ENCODE results near the gene NKAPD1. TPM values are rescaled to one million over a fixed set of nuclear protein-coding genes. Genes with fewer than 3 reads are reported as not detected.

NKAPD1 gene
- total and polyA plus RNA-seq, 2 donors (not counting 1 experiment from before 2014, with no cell fraction given), result 4.5 to 22.8 TPM

DNA sequence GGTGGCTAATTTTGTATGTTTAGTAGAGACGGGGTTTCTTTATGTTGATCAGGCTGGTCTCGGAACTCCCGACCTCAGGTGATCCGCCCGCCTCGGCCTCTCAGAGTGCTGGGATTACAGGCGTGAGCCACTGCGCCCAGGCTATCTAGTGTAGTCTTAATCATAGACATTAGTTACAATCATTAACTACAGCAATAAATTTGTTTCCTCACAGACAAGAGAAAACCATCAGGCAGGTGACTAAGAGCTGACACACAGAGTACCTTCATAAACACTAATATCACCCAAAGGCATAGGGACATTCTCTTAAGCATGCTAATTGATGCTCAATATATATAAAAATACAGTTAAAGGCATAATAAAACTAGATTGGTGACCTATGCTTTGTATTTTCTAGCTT is 32.0 kb downstream of the NKAPD1 start:
- Histone ChIP-seq H3K27me3 (replicated peaks in 1 of 4; ENCODE audit: control extremely low read depth in 1 of 4, control insufficient read depth in 3 of 4, insufficient read depth in 4 of 4, low read length in 3 of 4) (no peaks in the 10 kb centered on the region), H3K36me3 (replicated peaks in 1 of 2; ENCODE audit: control extremely low read depth in 1 of 2, control insufficient read depth in 1 of 2, extremely low read depth in 1 of 2, insufficient read depth in 2 of 2, low read length in 1 of 2) (peaks cover 0 to 2% of the 10 kb centered on the region in 2 experiments), H4K20me1 (ENCODE audit: control insufficient read depth, insufficient read depth, low read length, poor library complexity, severe bottlenecking) (no peaks in the 10 kb centered on the region), H3K9ac (ENCODE audit: low read length) (no peak overlapping the region), H3K9me3 (ENCODE audit: control extremely low read depth in 1 of 3, control insufficient read depth in 2 of 3, insufficient read depth in 1 of 3, low read length in 2 of 3) (no peaks in the 10 kb centered on the region), H3K4me2 (replicated peaks; ENCODE audit: low read depth, low read length, poor library complexity, severe bottlenecking) (no peak overlapping the region), H2AFZ (ENCODE audit: insufficient read depth, low read depth, low read length, poor library complexity, severe bottlenecking) (no peak overlapping the region), H3K79me2 (ENCODE audit: control insufficient read depth, insufficient read depth, low read length) (no peaks in the 10 kb centered on the region), H3K4me3 (ENCODE audit: control extremely low read depth in 1 of 5, extremely low read depth in 1 of 5, insufficient read depth in 1 of 5, low read depth in 2 of 5, low read length in 4 of 5) (no peak overlapping the region), H3K27ac (ENCODE audit: low read length in 2 of 2) (no peak overlapping the region), H3K4me1 (ENCODE audit: control insufficient read depth in 2 of 2, insufficient read depth in 2 of 2, low read length in 2 of 2) (no peaks in the 10 kb centered on the region)
- Mint-ChIP-seq H3K4me3 (no peak overlapping the region), H3K4me1 (no peaks in the 10 kb centered on the region), H3K9me3 (ENCODE audit: insufficient read depth) (no peaks in the 10 kb centered on the region), H3K27me3 (no peaks in the 10 kb centered on the region), H3K27ac (no peak overlapping the region)
- CTCF ChIA-PET, result interaction anchor here (0.5 to 1.2 kb wide), 2 partner anchors 174 to 1691 kb away, joined by 3 to 4 read pairs; no protein-coding TSS in a partner anchor
- WGBS (ENCODE audit: insufficient coverage), result 90% methylated on average over 2 of the region's 8 CpGs
- no peak for DNase-seq
- intact Hi-C loops (cut with micrococcal nuclease), result no loop called here
- POLR2A ChIA-PET, result no interaction called here
- TF ChIP-seq, protein P1, sequence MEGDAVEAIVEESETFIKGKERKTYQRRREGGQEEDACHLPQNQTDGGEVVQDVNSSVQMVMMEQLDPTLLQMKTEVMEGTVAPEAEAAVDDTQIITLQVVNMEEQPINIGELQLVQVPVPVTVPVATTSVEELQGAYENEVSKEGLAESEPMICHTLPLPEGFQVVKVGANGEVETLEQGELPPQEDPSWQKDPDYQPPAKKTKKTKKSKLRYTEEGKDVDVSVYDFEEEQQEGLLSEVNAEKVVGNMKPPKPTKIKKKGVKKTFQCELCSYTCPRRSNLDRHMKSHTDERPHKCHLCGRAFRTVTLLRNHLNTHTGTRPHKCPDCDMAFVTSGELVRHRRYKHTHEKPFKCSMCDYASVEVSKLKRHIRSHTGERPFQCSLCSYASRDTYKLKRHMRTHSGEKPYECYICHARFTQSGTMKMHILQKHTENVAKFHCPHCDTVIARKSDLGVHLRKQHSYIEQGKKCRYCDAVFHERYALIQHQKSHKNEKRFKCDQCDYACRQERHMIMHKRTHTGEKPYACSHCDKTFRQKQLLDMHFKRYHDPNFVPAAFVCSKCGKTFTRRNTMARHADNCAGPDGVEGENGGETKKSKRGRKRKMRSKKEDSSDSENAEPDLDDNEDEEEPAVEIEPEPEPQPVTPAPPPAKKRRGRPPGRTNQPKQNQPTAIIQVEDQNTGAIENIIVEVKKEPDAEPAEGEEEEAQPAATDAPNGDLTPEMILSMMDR (IDR thresholded peaks at IDR 0.05), result no peak
- TF ChIP-seq EZH2 (IDR thresholded peaks at IDR 0.05; ENCODE audit: borderline replicate concordance, insufficient read depth, low read depth, low read length, poor library complexity, severe bottlenecking), result no peak
- no peak for ATAC-seq (ENCODE audit: low read depth)

DNA sequence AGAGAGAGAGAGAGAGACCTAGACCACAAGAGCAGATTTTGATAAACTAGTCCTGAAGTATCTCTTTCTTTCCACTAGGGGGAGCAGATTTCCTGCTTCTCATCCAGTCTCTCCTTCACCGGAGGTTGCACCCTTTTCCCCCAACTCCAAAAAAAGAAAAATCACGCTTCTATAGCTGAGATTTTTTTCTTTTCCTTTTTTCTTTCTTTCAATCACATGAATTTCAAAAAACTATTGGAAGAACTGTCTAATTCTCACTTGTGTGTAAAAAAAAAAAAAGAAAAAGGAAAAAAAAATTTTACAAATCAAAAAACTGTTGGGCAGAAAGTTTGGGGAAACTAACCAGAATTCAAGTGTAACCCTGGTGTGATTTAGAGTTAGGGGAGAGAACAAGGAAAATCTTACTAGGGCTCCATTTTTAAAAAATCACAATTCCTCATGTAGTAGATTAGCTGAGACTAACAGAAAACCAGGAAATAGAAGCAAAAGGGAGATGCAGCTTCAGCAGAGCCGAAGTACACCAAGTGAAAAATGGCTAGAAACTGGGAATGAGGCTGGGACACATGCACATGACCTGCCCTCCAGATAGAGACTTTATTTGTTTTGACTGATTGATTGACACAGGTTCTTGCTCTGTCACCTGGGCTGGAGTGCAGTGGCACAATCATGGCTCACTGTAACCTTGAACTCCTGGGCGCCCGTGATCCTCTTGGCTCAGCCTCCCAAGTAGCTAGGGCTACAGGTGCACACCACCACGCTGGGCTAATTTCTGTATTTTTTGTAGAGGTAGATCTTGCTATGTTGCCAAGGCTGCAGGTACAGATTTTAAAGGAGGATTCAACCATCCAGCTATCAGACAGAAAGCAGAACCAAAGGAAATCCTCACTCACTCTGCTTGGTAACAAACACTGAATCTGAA is 39.7 kb downstream of the NKAPD1 start:
- H2AFZ ChIP-seq (ENCODE audit: insufficient read depth, low read depth, low read length, poor library complexity, severe bottlenecking), result no peak overlapping the region
- DNase-seq (peak; percentile 53), ATAC-seq (ENCODE audit: low read depth) (peak; percentile 68)
- H3K4me3 ChIP-seq (ENCODE audit: control extremely low read depth in 1 of 5, extremely low read depth in 1 of 5, insufficient read depth in 1 of 5, low read depth in 2 of 5, low read length in 4 of 5), result no peak overlapping the region
- H3K9me3 ChIP-seq (ENCODE audit: control extremely low read depth in 1 of 3, control insufficient read depth in 2 of 3, insufficient read depth in 1 of 3, low read length in 2 of 3), result no peaks in the 10 kb centered on the region
- H3K9me3 Mint-ChIP-seq (ENCODE audit: insufficient read depth), result no peaks in the 10 kb centered on the region
- no peak overlapping the region for H3K27ac ChIP-seq (ENCODE audit: low read length in 2 of 2)
- no peaks in the 10 kb centered on the region for H3K4me1 Mint-ChIP-seq
- H3K27me3 ChIP-seq (replicated peaks in 1 of 4; ENCODE audit: control extremely low read depth in 1 of 4, control insufficient read depth in 3 of 4, insufficient read depth in 4 of 4, low read length in 3 of 4), result no peaks in the 10 kb centered on the region
- CTCF ChIA-PET, result interaction anchor here (0.7 to 4.6 kb wide), 34 partner anchors 8 to 749 kb away, joined by 3 to 55 read pairs (median 4); partner anchors contain the start of gene TIMM8B
- 96% methylated on average over 3 of the region's 6 CpGs for WGBS (ENCODE audit: insufficient coverage)
- TF ChIP-seq, protein P1 (IDR thresholded peaks at IDR 0.05), result peak; percentile 83
- no peak for TF ChIP-seq EZH2 (IDR thresholded peaks at IDR 0.05; ENCODE audit: borderline replicate concordance, insufficient read depth, low read depth, low read length, poor library complexity, severe bottlenecking)
- intact Hi-C loops (cut with micrococcal nuclease), result loop anchor here (5.0 kb wide), 1 partner anchor 104 kb away; no protein-coding TSS in a partner anchor
- no peaks in the 10 kb centered on the region for H4K20me1 ChIP-seq (ENCODE audit: control insufficient read depth, insufficient read depth, low read length, poor library complexity, severe bottlenecking)
- no peak overlapping the region for H3K27ac Mint-ChIP-seq
- no peak overlapping the region for H3K9ac ChIP-seq (ENCODE audit: low read length)
- no peaks in the 10 kb centered on the region for H3K27me3 Mint-ChIP-seq
- no peaks in the 10 kb centered on the region for H3K79me2 ChIP-seq (ENCODE audit: control insufficient read depth, insufficient read depth, low read length)
- H3K4me2 ChIP-seq (replicated peaks; ENCODE audit: low read depth, low read length, poor library complexity, severe bottlenecking), result no peak overlapping the region
- POLR2A ChIA-PET, result interaction anchor here (0.7 kb wide), 2 partner anchors 14 to 166 kb away, joined by 5 to 6 read pairs; no protein-coding TSS in a partner anchor
- H3K4me3 Mint-ChIP-seq, result no peak overlapping the region
- H3K36me3 ChIP-seq (replicated peaks in 1 of 2; ENCODE audit: control extremely low read depth in 1 of 2, control insufficient read depth in 1 of 2, extremely low read depth in 1 of 2, insufficient read depth in 2 of 2, low read length in 1 of 2), result no peaks in the 10 kb centered on the region
- H3K4me1 ChIP-seq (ENCODE audit: control insufficient read depth in 2 of 2, insufficient read depth in 2 of 2, low read length in 2 of 2), result no peaks in the 10 kb centered on the region
